Stimulated activated CD8-positive, alpha-beta memory T cell treated with anti-CD3 and anti-CD28 coated beads, Interleukin-7, amount 100 ng/mL, for 48 hours (primary cell): ENCODE measurements around the gene DAZL.

Source experiments
- DNase-seq, 2 donors: peaks; one replicate each; pipeline ENCODE4 v3.0.0-alpha.2; 2020; ENCODE audit warnings: low read depth in 1 of 2; ENCODE audit errors: extremely low read depth in 1 of 2

The DAZL gene

DNA sequence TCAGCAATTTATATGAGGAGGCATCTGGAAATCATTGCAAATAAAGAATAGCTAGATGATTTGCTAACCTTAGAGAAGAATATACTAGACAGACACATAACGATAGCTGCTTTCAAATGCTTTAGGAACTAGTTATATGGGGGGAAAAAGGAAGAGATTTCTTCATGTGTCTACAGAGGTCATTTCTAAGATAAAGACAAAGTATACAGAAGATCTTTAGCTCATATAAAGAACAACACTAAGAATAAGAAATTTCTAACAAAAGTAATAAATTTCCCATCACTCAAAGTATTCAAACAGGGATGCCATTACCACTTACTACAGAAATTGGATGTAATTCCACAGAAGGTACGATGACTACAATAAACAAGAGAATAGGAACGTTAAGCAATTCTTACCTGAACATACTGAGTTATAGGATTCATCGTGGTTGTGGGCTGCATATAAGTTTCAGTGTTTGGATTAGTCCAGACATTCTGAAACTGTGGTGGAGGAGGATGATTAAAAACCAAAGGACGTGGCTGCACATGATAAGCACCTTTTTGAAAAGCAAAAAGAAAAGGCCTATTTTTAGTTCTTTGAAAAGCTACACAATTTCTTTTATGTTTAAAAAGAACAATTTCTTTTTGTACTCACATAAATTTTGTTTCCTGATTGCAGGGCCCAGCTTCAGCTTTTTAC, 8.7 kb downstream of the DAZL start:
- peak in 1 of 2 donors; percentile 20 for DNase-seq

DNA sequence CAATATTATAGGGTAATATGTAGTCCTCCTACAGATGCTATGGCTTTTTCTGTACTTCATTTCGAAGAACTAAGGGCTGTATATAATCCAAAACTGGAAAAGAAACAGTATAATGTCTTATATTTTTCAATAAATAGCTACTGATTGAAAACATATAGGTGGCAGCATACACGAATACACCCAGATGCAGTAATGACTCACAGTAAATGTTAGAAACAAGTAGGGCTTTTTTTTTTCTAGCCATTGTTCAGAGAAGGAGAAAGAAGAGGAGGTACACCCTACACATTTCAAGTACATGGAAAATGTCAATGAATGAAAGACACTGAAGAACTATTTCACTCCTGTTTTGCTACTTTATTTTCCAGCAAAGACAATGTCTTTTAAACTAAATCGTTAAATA, 9.4 kb downstream of the DAZL start:
- no peak for DNase-seq

DNA sequence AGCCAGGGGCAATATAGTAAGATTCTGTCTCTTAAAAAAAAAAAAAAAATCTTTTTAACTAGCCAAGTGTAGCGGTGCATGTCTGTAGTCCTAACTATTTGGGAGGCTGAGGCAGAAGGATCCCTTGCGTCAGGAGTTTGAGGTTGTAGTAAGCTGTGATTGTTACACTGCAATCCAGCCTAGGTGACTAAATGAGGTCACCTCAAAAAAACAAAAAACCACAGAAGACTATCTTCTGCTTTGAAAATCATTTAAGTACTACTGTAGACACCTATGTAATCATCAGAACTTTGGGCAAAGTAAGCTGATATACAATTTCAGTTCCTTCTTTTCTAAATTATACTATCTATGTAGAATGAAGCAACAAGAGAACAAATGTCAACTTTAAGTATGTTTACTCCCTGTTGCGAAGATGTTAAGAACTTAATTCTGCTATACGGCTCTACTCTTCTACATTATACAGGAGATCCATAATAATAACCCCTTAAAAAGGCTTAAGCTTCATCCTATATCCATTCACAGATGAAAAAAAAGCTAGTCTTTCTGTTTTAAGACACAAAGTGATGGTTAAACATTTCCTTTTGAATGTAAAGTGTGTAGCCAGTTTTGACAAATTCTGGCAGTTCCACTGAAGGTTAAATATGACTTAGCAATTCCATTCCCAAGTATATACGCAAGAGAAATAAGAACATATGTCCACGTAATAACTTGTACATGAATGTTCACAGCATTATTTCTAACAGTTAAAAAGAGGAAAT, 15.2 kb downstream of the DAZL start:
- DNase-seq: no peak

DNA sequence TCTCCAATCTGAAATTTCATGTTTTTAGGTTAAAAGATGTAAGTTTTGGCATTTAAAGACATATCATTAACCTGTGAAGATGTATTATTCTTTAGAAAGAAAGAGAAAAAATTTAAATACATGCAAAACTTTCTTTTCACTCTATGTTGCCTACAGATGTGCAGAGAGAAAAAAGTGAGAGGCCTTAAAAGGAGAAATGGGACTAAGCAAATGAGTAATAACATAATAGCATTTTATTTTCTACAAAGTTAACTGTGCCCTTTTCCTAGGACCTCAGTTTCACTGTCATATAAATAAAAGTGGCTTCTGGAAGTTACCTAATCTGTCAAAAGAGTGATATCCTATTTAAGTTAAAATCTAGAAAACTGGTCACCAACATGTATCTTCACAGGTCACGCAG, 16.1 kb downstream of the DAZL start:
- DNase-seq: no peak

DNA sequence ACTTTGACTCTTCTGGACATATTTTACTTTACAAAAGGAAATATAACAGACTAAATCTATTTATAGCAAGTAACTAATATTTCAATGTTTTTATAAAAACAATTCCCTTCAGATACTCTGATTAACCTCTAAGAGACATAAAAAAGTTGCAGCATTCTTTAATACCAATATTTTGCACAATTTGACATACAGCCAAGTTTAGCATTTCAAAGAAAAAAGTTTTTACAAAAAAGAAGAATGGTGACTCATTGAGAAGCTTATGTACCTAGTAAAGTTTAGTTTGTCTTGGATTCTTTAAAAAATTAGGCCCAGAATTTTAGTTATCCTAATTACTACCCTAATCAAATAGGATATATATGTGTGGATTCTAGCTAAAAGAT, 17.6 kb downstream of the DAZL start:
- DNase-seq: no peak

DNA sequence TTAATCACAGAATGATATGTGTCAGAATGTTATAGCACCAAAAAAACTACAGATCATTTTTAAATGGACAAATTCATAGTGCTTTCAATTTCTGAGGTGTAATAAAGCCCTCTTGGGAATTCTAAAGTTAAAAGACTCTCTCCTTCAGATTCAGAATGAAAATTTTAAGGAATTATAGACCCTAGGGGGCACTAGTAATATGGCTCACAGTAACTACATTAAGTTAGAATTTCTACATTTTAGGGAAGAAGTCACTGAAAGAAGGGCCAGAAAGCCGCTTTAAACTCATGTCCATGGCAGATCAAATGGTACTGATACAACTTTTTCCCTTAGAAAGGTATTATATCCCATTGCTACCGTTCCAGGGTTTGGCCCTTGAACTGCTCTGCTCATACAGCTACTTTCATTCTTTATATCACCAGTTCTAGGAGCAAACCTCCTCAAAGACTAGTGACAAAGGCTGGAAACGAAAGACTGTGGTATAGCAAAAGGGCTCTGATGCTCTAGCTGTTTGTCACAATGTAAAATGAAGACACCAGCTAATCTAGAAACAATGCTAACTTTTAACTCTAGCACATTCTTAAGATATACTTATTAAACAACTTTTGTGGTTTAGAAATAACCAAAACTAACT, 18.1 kb downstream of the DAZL start:
- no peak for DNase-seq

DNA sequence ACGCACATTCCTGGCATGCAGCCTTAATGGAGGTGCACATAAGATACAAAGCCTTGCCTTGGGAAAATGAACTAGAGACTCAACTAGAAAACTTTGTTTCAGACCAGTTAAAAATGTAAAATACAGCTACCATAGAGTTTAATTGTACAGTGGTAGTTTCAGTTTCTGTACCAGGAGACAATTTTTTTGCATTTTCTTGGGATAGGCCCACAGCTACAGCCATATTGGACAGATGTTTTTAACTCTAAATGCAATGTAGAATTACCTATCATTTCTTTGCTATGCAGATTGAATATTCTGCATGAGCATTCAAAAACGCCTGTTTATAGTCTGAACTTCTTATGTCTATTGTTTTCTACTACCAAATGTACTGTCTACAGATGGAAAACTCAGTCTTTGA, 20.3 kb downstream of the DAZL start:
- DNase-seq: no peak

DNA sequence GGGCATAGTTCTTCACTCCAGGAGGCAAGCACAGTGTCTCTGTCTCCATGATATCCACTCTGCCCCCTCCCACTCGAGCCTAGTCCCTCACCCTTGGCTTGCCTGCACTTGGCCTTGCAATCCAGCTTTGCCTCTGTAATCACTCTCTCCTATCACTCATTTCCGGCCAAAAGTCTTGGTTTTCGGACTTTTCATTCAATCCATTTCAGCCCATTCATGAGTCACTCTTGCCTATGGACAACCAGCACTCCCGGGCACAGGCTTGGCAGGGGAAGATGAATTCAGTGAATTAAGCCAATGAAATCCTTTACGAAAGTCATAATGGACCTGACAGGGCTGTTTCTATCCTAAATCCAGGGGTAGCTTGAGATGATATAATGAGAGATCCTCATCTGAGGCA, 21.7 kb downstream of the DAZL start:
- no peak for DNase-seq

DNA sequence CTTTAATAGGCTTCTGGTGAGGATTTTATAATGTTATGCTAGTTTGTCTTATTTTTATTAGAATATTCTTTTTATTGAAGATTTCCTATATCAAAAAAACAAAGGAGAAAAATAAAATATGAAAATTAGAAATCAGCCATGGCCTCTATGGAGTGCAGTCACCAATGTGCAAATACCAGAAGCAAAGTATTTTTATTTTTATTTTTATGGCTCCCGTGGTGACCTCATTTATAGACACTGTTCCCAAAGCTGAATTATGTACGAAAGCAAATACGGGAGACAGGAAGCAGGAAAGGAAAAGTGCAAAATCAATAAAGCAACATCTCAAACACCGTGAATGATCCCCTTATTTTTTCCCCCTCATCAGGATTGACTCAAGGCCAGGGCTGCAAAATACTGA, 35.1 kb downstream of the DAZL start:
- DNase-seq: no peak

DNA sequence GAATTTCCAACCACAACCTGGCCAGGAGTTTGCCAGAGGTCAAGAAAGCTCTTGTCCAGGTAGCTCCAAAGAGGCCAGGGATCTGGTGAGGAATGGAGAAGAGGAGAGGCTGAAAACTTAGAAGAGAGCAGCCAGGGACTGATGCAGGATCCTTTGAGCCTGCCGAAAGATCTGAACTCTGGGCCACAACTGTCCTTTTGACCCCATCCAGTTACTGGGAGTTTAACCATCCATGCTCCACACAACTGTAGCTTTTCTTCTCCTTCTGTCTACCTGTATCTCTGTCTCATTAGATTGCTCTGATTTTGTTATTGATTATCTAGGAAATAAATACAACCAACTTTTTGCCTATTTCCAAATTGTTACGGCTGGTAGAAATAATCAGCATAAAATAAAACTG, 36.7 kb downstream of the DAZL start:
- DNase-seq: no peak

DNA sequence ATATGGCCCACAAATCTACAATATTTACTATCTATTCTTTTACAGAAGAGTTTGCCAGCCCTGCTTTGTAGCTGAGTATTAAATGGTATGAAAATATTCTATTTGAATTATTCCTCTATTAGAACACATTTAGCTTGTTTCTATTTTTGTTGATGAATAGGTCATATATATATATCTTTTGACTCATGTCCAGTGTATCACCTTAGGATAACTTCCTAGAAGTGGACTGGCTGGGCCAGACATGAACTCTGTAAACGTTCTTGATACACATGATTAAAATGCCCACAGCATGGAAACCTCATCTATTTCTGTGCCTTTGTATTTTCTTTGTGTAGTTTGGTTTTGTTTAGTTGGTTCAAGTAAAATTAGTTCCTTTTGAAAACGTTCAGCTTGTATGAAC, 37.1 kb downstream of the DAZL start:
- no peak for DNase-seq

DNA sequence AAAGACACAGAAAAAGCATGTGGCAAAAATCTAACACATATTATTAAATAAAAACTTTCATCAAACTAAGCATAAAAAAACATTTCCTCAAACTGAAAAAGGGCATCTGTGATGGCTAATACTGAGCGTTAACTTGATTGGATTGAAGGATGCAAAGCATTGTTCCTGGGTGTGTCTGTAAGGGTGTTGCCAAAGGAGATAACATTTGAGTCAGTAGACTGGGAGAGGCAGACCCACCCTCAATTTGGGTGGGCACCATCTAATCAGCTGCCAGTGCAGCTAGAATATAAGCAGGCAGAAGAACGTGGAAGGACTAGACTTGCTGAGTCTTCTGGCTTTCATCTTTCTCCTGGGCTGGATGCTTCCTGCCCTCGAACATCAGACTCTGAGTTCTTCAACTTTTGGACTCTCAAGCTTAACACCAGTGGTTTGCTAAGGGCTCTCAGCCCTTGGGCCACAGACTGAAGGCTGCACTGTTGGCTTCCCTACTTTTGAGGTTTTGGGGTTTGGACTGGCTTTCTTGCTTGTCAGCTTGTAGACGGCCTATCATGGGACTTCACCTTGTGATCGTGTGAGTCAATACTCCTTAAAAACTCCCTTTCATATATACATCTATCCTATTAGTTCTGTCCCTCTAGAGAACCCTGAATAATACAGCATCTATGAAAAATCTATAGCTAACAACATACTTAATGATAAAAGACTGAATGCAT, 45.4 kb downstream of the DAZL start:
- DNase-seq: no peak

DNA sequence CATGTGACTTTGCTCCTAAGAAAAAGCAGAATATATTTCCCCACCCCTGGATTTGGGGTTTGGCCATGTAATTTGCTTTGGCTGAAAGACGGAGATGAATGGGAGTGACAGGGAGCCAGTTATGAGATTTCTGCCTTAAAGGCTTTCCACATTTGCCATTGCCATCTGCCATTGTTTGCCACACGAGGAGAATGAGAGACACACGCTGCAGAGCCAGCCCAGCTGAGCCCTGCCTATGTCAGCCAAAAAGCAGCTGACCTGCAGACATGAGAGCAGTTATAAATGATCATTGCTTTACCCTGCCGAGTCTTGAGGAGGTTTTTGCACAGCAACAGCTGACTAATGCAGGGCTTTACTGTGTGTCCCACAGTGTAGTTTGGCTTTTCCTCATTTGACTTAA, 51.1 kb downstream of the DAZL start:
- no peak for DNase-seq

DNA sequence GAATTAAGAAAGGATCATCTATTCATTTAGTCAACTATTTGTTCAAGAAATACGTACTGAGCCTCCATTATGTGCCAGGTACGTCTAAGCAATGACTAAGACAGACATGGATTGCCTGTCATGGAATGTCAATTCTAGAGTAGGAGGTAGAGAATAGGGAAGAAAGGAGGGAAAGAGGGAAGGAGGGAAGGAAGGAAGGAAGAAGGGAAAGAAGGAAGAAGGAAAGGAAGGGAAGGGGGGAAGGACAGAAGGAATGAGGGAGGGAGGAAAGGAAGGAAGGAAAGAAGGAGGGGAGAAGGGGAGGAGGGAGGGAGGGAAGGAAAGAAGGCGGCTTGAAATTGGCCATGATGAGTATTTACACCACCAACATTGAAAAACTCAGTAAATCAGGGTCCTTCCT, 52.5 kb downstream of the DAZL start:
- no peak for DNase-seq

DNA sequence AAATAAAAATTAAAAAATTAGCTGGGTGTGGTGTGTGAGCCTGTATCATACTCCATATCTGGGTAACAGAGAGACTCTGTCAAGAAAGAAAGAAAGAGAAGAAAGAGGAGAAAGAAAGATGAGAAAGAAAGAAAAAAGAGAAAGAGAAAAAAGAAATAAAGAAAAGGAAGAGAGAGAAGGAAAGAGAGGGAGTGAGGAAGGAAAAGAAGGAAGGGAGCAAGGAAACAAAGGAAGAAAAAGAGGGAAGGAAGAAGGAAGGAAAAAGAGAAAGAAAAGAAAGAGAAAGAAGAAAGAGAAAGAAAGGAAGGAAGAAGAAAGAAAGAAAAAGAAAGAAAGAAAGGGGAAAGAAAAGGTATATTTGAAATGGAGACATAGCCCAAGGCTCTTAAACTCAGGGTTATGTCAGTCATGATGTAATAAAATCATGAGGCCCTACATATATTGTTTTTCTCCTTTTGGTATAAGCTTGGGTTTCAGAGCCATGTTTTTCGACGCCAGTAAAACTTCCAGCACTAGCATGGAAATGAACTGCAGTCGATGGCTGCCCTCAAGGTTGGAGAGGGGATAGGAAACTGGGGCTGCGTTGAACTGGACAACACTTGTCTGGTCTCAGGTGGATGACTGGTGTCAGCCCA, 53.8 kb downstream of the DAZL start:
- no peak for DNase-seq

DNA sequence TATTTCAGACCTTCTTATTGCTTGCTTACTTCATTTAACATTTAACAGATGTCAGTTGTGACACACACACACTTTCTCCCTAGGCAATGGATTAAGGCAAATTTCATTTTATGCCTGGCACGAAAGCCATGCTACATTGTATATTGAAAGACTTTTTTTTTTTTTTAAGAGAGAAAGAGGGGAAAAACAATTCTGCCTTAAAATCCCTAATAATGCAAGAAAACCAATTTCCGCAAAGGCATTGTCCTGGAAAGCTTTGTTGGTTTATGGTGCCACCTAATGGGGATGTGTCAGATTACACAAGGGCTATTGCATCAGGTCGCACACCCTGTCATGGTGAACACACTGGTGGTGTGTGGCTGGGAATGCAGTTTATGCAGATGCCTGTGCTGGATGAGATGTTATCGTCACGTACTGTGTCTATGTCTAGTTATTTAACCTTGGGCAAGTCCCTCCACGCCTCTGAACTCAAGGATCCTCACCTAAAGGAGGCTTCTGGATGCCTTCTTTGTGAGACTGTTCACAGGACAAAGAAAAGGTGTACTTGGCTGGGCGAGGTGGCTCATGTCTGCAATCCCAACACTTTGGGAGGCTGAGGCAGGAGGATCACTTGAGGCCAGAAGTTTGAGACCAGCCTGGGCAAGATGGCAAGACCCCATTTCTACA, 54.4 kb downstream of the DAZL start:
- peak; percentile 32 to 58 for DNase-seq

DNA sequence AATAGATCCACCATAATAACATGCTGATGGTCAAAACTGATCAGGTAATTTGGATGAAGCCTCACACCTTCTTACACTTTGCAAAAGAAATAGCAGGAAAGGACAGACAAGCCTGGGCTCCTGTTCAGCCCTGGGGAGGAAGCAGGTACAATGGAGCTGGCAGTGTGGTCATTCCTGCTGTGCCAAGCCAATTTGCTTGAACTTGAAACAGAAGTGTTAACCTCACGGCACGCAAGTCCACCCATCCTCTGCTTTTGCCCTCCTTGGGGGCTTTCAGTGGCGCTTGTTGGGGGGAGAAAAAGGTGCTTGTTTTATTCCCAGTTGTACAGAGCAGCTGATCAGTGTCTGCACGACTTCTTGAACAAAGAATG, 54.9 kb downstream of the DAZL start:
- DNase-seq: no peak

DNA sequence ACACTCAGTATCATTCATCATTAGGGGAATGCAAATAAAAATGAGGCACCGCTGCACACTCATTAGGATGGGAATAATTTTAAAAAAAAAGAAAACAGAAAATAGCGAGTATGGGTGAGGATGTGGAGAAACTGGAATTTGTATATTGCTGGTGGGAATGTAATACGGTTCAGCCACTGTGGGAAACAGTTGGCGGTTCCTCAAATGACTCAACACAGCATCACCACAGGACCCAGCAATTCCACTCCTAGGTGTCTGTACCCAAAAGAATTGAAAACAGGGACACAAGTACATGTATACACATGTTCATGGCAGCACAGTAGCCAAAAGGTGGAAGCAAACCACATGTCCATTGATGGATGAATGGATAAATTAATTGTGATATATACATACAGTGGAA, 56.5 kb downstream of the DAZL start:
- DNase-seq: no peak

DNA sequence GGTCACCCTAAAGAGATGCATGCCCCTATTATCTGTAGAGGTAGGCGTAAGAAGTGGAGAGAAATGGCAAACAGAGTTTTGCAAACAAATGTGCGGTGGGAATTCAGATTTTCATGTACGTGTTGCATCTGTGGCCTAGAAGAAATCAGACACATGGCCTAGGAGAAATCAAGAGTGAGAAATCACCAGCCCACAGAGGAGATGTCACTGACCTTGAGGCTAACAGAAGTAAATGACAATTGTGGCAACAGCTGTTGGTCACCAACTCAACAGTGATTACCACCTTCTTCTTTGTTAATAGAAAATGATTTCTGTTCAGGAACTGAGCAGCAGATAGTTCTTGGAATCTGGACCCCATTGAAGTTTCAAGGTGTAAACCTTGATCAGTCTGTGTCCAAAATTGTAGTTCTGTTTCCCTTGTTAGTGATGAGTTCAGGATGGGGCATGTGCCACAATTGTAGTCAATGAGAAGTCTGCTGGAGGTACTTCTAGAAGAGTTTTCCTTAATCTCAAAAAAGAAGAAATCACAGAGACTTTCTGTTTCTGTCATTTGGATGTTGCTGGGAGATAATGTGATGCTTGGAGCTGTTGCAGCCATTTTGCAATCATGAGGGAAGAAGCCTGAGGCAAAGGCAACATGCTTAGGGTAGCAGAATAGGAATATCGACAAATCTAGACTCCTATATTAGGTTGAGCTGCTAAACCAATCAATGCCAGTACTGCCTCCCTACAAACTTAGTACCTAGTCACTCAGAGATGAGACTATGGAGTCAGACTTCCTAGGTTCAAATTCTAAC, 57.5 kb downstream of the DAZL start:
- DNase-seq: no peak
